HG03039 (cell line): Measurements from ENCODE around the gene ZNF710.
"Not testable (repeated sequence)": the region's sequence is repeated elsewhere in the genome, so short reads cannot be mapped to it uniquely, and the experiment has no call there.

Source experiments
- ATAC-seq: cut with Tn5 transposase; IDR thresholded peaks from one replicate; pipeline ENCODE4 v1.9.1; 2021; ENCODE audit warnings: mild to moderate bottlenecking, moderate library complexity; ENCODE audit not compliant: unreplicated experiment

The ZNF710 gene

GRCh38 chr15:90101130-90101968, 100.2 kb downstream of the ZNF710 start:
- peak; percentile 1 for ATAC-seq

GRCh38 chr15:90101969-90102890, 101.1 kb downstream of the ZNF710 start, which contains the start of gene IDH2:
IDH2 (minus strand) TSS chr15:90102468; CDS start chr15:90102390, 78 bp downstream.
- peak; percentile 66 for ATAC-seq

- ATAC-seq: no peak
Observed at GRCh38 chr15:90103701-90104329, 102.7 kb downstream of the ZNF710 start.

DNA sequence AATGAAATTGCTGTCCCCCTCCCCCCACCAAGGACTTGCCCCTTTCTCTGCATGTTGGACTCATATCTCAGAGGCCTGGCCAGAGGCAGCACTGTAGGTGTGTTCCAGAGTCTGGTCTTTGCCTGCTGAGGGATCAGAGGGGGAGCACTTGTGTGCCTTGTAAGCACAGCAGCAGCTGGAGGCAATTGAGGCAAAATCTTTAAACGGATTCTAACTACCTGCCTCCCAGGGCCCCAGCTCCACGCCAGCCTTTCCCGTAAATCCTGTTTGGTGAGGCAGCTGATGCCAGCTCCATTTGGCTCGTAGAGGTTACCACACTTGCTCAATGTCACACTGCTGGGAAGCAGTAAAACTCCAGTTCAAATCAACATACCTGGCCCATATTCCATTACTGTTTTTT, 103.4 kb downstream of the ZNF710 start:
- ATAC-seq: no peak

- no peak for ATAC-seq
Observed at GRCh38 chr15:90105521-90105920, 104.4 kb downstream of the ZNF710 start.

DNA sequence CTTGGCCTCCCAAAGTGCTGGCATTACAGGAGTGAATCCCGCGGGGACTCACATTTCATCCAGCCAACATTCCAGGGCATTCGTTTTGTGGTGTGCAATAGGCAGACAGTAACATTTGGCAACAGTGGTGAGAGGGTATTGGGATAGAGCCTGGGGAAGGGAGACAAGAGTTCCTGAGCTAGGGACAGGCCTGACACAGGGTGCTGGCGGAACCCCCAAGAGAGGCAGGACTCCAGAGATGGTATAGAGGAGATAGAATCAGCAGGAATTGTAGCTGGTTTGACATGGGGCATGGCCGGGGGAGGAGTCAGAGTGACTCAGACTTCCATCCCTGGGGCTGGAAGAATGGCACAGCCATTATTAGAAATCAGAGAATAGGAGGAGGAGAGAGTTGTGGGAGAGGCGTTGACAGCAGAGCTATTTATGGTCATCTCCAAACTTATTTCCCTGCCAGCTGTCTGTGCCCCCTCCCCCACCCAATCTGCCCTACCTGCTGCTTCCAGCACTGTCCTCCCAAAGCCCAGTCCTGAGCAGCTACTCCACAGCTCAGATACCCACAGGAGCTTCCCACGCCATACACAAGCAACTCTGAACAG, 105.5 kb downstream of the ZNF710 start:
- no peak for ATAC-seq

DNA sequence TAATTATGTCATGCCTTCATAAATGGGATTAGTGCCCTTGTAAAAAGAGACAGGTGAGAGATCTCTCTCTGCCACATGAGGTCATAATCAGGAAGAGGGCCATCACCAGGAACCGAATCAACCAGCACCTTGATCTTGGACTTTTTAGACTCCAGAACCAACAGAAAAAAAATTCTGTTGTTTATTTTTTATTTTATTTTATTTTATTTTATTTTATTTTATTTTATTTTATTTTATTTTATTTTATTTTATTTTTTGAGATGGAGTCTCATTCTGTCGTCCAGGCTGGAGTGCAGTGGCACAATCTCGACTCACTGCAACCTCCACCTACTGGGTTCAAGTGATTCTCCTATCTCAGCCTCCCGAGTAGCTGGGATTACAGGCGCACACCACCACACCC, 106.9 kb downstream of the ZNF710 start:
- ATAC-seq: not testable (repeated sequence)

DNA sequence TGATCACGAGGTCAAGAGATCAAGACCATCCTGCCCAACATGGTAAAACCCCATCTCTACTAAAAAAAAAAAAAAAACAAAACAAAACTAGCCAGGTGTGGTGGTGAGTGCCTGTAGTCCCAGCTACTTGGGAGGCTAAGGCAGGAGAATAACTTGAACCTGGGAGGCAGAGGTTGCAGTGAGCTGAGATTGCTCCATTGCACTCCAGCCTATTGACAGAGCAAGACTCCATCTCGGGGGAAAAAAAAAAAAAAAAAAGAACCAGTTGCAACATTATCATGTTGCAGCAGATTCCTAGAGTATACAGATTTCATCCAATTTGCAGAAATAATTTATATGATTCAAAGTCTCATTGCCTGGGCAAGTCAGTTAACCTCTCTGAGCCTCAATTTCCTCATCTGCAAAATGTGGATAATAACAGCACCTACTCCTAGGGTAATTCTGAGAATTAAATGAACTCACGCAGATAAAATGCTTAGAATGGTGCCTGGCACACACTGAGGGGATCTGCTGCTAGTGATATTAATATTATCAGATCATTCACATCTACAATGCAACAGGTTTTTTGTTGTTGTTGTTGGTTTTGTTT, 108.1 kb downstream of the ZNF710 start:
- not testable (repeated sequence) for ATAC-seq

- no peak for ATAC-seq
Observed at GRCh38 chr15:90113166-90113565, 112.0 kb downstream of the ZNF710 start.

- ATAC-seq: no peak
Observed at GRCh38 chr15:90114451-90114901, 113.4 kb downstream of the ZNF710 start.

GRCh38 chr15:90115783-90116182, 114.7 kb downstream of the ZNF710 start:
- no peak for ATAC-seq

DNA sequence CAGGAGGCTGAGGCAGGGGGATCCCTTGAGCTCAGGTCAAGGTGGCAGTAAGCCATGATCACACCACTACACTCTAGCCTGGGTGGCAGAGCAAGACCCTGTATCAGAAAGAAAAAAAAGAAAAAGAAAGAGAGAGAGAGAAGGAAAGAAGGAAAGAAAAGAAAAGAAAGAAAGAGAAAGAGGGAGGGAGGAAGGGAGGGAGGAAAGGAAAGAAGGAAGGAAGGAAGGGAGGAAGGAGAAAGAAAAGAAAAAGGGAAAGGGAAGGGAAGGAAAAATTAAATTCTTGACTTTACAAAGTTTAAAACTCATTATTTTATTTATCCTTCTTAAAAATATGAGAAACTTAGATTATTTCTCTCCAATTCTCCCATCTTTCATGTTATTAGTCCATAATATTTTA, 118.2 kb downstream of the ZNF710 start:
- ATAC-seq: no peak

- no peak for ATAC-seq
Observed at GRCh38 chr15:90121086-90121485, 120.0 kb downstream of the ZNF710 start.

- no peak for ATAC-seq
Observed at GRCh38 chr15:90124507-90124906, 123.4 kb downstream of the ZNF710 start.

DNA sequence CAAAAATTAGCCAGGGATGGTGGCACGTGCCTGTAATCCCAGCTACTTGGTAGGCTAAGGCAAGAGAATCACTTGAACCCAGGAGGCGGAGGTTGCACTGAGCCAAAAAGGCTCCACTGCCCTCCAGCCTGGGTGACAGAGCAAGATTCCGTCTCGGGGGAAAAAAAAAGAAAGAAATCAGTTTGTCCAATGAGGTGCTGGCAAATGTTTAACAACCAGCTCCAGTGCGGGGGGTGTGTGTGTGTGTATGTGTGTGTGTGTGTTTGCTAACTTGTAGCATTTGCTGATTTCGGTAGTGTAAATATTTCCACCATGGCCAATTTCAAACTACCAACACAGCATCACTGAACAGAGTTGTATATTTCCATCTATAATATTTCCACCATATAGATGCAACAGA, 124.9 kb downstream of the ZNF710 start:
- no peak for ATAC-seq

- ATAC-seq: no peak
Observed at GRCh38 chr15:90126596-90127435, 125.7 kb downstream of the ZNF710 start.

- no peak for ATAC-seq
Observed at GRCh38 chr15:90130291-90130690, 129.2 kb downstream of the ZNF710 start.
